Brain microvascular endothelial cell (primary cell): ENCODE data around the gene MYL6.

Source experiments
- DNase-seq: peaks from one replicate; pipeline ENCODE4 v3.0.0-alpha.2; 2020
- H3K27ac ChIP-seq: fragments of 250-450 bp; sonication (Bioruptor Pico); 2 replicates; pipeline ENCODE4 v1.5.1; 2020; ENCODE audit warnings: mild to moderate bottlenecking, moderate library complexity
- H3K27me3 ChIP-seq: fragments of 250-450 bp; sonication (Bioruptor Pico); replicated peaks from 2 replicates; pipeline ENCODE4 v1.5.1; 2020; ENCODE audit warnings: mild to moderate bottlenecking
- H3K36me3 ChIP-seq: fragments of 250-450 bp; sonication (Bioruptor Pico); replicated peaks from 2 replicates; pipeline ENCODE4 v1.5.1; 2020; ENCODE audit warnings: mild to moderate bottlenecking
- H3K4me3 ChIP-seq: 2 replicates; pipeline ENCODE4 v1.5.1; 2011; ENCODE audit warnings: low read depth, mild to moderate bottlenecking, control low read depth, low read length, moderate library complexity
- in situ Hi-C: cut with HindIII; loops from 2 replicates; pipeline ENCODE4 v1.10.0; 2017; ENCODE audit warnings: low sequenced_read_pairs, low pct_ligation_motif_present
- TF ChIP-seq, protein P1 (sequence below): IDR thresholded peaks from 2 replicates; pipeline ENCODE4 v1.5.1; 2011; ENCODE audit warnings: low read depth, mild to moderate bottlenecking, moderate library complexity, low read length, control low read depth, inconsistent platforms; ENCODE audit errors: missing control alignments

Gene MYL6

DNA sequence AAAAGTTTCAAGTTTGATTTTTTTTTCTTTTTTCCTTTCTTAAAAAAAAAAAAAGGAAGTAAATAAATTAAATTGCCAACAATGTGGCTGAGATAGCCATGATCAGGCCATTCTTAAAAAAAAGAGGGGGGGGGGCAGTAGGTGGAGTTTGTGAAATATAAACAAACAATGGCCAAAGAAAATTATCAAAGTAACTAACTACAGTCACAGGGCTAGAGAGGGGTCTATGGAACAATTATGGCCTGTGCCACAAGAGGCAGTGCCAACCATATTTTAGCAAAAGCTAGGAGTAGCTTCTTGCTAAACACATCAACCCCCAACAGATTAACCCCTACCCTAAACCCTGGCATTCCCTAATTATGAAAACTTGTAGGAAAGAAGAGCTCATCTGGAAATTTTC lies 47.3 kb downstream of the MYL6 start:
- TF ChIP-seq, protein P1, sequence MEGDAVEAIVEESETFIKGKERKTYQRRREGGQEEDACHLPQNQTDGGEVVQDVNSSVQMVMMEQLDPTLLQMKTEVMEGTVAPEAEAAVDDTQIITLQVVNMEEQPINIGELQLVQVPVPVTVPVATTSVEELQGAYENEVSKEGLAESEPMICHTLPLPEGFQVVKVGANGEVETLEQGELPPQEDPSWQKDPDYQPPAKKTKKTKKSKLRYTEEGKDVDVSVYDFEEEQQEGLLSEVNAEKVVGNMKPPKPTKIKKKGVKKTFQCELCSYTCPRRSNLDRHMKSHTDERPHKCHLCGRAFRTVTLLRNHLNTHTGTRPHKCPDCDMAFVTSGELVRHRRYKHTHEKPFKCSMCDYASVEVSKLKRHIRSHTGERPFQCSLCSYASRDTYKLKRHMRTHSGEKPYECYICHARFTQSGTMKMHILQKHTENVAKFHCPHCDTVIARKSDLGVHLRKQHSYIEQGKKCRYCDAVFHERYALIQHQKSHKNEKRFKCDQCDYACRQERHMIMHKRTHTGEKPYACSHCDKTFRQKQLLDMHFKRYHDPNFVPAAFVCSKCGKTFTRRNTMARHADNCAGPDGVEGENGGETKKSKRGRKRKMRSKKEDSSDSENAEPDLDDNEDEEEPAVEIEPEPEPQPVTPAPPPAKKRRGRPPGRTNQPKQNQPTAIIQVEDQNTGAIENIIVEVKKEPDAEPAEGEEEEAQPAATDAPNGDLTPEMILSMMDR = peak; percentile 15
- in situ Hi-C loops = no loop called here
- no peak for DNase-seq
- Histone ChIP-seq H3K27me3 (no peaks in the 10 kb centered on the region), H3K36me3 (peaks cover 54% of the 10 kb centered on the region), H3K4me3 (no peak overlapping the region), H3K27ac (no peak overlapping the region)

DNA sequence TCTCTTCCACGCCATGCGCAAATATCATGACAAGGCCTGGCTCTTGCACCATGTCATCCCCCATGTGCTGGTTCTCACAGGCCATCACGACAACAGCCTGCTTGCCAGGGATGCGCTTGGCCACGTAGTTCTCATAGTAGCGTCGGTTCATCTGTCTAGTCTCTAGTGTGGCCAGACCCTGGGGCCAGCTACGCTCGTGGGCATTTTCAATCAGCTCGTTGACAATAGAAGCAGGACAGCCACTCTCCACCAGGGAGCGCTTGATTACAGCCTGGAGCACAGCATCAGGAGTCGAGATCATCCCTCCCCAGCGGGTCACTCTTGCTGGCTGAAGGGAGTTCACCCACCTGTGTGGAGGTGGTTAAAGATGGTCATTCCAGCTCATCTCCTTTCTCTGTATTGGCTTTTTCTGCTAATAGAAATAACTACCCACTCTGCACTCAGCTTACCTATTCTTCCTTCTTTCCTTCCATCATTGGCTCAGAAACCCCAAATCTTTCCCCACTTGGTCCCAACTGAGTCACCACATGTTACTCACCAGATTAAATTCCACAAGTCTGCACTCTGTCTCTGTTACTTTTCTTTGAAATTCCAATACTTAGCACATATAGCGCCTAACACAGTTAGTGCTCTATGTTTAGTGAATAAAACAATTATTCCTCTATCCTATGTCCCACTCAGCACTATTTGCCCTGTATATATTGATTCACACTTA lies 48.5 kb downstream of the MYL6 start:
- TF ChIP-seq, protein P1 = peak; percentile 85
- in situ Hi-C loops = no loop called here
- DNase-seq = peak; percentile 62
- Histone ChIP-seq H3K27ac (no peak overlapping the region), H3K36me3 (peaks cover 64% of the 10 kb centered on the region), H3K27me3 (no peaks in the 10 kb centered on the region), H3K4me3 (no peak overlapping the region)

DNA sequence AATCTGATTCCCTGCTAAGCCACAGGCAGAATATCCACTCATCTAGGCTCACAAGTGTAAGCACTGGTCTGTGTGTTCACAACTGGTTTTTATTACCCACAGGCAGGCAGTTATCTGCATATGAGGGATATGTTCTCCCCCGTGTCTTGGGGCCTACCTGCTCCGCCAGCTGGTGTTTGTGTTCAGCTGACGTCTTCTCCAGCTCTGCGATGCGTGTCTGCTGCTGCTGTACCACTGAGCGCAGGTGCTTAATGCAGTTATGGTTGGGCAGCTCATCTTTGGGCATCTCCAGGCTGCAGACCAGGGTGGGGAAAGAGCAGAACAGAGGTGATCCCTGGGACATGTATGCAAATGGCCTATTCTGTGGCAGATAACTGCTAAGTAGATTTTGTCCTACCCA lies 49.8 kb downstream of the MYL6 start:
- H3K4me3 ChIP-seq = no peak overlapping the region
- in situ Hi-C loops = no loop called here
- TF ChIP-seq, protein P1 = no peak
- no peaks in the 10 kb centered on the region for H3K27me3 ChIP-seq
- H3K36me3 ChIP-seq = peaks cover 77% of the 10 kb centered on the region
- no peak overlapping the region for H3K27ac ChIP-seq
- DNase-seq = no peak
